IPS DF 4.7 (cell line): ENCODE results near the gene SMAD1.
"Not testable (repeated sequence)": the region's sequence is repeated elsewhere in the genome, so short reads cannot be mapped to it uniquely, and the experiment has no call there.

Experiments
- DNase-seq: peaks from one replicate; pipeline ENCODE4 v3.0.0-alpha.2; 2013; ENCODE audit warnings: low spot score; ENCODE audit errors: extremely low read depth

The SMAD1 gene

DNA sequence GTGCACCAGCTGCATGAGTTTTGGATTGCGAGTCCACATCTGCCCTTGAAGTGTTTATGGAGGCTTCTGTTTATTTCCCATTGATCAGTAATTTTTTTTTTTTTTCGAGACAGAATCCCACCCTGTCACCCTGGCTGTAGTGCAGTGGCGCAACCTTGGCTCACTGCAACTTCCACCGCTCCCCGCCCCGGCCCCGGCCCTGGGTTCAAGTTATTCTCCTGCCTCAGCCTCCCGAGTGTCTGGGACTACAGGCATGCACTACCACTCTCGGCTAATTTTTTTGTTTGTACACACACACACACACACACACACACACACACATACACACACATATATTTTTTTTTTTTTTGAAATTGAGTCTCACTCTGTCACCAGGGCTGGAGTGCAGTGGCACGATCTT is 46.1 kb downstream of the SMAD1 start:
- DNase-seq: no peak

DNA sequence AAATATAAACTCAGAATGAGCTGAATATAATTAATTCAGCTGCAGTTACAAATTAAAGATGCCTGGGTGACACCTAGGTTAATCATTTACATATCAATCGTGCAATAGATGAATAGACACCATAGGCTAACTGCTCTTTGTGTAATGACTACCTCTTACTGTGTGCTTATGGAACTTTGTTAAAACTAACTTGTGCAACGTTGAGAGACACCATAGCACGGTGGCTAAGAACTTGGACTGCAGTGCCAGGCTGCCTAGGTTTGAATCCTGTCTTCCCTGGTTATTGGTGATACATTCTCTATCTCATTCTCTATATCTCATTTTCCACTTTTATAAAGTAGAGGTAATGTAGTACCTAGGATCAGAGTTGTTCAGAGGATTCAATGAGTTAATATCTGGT is 46.9 kb downstream of the SMAD1 start:
- DNase-seq: no peak

DNA sequence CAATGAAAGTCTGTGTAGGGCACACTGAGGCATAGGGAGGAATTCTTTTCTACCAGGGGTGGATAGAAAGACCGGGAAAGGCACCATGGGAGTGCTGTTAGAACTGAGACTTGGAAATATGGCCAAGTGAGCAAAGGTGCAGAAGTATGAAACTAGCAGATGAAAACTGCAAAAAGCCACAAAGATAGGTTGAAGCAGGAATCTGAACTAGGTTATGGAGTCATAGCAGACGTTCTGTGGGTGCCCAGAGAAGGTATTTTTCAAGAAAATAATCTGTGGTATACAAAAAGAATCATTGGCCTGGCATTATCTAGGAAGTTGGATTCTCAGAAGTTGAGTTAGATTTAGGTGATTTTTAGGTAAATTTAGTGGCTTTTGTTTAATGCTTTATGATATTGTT is 48.5 kb downstream of the SMAD1 start:
- DNase-seq: no peak

DNA sequence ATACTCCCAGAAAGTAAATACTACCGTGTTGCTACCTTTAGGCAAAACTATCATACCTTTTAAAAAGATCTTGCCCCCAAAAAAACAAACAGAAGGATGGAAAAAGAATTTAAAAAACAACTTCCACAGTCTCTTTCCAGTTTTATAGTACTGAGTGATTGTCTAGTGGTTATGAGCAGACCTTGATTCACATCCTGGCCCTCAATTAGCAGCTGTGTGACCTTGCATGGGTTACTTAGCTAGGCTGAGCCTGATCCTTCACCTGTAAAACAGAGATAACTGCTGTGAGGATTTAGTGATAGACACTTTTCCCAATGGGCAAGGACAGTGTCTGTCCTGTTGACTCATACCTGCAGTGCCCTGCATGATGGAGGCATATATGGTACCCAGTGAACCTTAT is 49.0 kb downstream of the SMAD1 start:
- no peak for DNase-seq

DNA sequence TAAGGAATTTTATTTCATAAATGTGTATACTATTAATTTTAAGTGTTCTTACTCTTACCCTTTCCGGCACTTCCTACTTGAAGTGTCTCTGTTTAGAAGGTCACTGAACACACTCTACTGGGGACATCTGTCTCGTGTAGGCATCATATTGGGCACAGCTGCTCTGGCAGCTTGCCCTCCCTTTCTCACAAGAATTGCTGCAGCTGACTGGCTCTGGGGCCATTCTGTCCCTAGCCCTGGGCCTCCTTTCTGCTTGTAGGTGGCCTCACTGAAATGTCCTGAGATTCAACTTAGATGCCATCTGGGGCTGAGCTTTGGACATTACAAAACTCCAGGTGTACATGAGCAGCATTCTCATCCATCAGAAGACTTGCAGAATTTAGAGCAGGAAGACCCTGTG is 49.6 kb downstream of the SMAD1 start:
- no peak for DNase-seq

DNA sequence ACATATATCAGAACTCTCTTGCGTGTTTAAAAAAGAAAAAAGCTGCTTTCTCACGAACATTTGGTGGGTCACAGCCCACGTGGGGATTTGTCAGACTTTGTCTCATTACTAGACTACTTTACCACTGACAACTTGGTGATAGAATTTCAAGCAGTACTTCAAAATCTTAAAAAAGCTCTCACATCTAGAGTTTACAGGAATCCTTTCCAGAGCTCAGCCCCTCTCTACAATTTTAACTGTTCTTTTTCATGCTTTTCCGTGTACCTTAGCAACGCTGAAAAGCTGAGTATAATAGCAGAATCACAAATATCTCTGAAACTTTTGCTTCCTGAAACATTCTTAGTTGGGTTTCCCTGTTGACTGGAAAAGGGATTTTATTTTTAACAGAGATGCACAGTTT is 50.2 kb downstream of the SMAD1 start:
- DNase-seq: no peak

DNA sequence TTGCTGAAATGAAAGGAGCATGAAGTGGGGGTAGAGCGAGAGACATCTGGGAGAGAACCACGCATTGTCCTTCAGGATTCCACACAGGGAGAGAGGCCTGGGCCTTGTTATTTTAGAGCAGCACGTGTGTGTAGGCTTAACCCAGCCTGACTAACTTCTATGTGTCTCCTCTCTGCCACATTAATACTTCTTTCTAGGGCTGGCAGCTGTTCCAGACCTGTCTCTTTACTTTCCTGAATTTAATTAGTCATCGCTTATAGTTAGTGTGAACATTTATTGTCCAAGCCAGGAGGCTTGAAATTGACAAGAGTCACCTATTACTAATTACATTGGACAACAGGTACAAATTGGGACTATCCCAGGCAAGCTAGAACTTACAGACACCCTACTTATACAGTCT is 51.3 kb downstream of the SMAD1 start:
- DNase-seq: no peak

DNA sequence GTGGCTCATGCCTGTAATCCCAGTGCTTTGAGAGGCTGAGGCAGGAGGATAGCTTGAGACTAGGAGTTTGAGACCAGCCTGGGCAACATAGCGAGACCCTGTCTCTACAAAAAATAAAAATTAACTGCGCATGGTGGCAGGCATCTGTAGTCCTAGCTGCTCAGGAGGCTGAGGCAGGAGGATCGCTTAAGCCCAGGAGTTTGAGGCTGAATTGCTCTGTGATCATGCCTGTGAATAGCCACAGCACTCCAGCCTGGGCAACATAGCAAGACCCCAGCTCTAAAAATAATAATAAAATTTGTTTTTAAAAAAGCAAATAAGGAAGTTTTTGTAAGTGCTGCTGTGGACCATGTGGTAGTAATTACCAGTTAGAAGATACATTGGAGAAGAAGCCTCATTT is 51.8 kb downstream of the SMAD1 start:
- not testable (repeated sequence) for DNase-seq

DNA sequence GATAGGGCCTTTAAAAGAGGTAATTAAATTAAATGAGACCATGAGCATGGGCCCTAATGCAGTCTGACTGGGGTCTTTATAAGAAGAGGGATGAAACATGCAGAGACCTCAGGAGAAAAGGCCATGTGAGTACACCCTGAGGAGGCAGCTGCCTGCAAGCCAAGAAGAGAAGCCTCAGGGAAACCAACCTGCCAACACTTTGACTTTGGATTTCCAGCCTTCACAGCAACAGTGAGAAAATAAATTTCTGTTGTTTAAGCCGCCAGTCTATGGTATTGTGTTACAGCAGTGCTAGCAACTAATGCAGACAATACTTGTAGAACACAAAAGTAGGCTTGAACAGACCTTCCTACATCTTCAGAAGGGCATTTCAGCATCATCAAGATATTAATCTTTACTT is 52.3 kb downstream of the SMAD1 start:
- no peak for DNase-seq

DNA sequence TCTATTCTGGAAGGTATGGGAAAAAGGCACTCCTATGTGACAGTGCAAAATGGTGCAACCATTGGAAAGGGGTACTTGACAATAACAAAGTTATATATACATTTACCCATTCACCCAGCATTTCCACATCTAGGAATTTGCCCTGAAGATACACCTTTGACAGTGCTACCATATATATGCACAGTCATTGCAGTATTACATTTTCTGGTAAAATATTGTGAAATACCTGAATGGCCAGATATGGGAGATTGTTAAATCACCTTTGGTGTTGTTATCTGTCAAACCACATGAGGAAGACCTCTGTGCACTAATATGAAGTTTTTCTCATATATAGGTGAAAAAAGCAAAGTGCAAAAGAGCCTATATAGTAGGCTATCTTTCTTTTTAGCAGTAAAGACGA is 53.5 kb downstream of the SMAD1 start:
- no peak for DNase-seq

DNA sequence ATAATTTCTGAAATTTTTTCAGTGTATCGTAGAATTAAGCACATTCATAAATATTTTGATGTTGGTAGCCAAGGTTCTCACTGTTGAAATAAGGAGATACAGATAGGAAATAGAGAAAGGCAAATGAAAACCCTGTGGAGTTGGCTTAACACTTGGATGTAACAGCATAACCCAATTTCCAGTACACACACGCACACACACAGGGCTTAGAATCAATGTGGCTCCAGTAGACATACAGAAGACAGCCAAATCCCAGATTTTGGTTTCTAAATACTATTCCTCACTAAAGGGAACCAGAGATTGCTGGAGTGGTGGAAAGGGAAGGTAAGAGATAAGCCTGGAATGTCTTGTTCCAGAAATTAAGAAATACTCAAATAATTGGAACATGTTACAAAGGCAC is 54.4 kb downstream of the SMAD1 start:
- DNase-seq: no peak

DNA sequence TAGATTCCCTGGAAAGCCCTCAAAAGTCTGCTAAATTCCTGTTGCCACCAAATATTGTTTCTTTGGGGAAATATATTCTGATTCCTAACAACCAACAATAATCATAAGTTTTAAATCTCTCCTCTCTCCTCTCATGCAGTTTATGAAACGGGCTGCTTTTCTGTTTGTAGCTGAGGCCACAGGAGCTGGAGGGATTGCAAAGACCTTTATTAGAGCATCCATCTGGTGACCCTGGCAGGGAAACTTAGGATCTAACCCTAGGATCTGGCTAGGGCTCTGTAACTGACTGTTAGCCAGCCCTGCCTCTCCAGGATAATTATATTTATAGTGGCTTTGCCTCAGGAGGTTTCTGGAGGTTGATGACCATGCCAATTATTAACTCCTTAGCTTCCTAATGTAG is 56.9 kb downstream of the SMAD1 start:
- no peak for DNase-seq

DNA sequence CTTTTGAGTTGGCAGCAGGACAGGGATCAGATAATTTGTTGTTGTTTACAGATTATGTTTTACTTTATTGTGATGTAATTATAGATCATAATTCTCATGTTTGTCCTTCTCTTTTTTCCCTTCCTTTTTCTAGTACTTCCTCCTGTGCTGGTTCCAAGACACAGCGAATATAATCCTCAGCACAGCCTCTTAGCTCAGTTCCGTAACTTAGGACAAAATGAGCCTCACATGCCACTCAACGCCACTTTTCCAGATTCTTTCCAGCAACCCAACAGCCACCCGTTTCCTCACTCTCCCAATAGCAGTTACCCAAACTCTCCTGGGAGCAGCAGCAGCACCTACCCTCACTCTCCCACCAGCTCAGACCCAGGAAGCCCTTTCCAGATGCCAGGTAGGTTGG is 58.0 kb downstream of the SMAD1 start:
- no peak for DNase-seq

DNA sequence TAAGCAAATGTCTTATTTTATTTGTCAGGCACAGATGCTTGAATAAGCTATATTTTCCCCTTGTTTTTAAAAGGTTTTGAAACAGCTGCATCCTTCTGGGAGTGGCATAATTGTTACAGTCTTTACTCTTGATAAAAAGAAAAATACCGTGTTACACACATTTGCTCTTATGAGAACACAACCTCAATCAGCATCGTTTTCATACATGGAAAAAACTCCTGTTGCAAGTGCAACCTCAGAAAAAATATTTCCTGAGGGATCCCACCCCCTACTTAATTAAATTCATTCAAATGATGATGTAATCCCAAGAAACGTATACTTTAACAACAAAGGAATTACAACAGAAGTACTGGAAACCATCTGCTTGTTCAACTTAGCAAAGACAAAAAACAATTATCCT is 58.6 kb downstream of the SMAD1 start:
- DNase-seq: no peak

DNA sequence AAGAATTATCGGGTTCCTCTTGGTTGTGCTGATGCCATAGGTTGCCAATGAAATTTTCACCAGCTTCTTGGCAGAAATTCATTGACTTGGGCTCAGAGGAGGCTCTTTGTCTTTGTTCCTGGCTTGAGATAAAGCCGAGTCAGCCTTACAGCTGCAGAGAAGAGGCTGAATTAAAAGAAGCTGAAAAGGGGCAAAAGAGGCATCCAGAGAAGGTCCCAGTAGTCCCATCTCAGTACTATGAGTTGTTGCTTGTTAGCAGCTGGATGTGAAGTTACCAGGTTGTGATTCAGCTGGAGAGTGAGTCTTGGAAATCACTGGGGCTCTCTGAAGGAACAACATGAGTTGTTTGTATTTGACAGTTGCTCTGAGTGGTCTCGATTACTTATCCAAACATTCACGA is 59.7 kb downstream of the SMAD1 start:
- no peak for DNase-seq

DNA sequence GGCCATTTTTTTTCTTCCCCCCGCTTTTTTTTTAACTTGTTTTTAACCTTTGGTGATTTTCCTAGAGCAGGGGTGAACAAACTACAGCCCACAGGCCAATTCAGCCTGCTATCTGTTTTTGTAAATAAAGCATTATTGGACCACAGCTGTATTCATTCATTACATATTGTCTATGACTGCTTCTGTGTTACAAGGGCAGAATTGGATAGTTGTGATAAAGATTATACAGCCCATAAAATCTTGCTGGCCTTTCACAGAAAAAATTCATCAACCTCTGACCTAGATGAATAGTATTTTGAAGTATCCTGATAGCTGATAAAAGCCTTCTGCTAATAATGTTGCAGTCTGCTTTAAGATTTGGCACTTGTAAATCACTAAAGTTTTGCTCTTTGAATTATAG is 63.4 kb downstream of the SMAD1 start:
- no peak for DNase-seq

DNA sequence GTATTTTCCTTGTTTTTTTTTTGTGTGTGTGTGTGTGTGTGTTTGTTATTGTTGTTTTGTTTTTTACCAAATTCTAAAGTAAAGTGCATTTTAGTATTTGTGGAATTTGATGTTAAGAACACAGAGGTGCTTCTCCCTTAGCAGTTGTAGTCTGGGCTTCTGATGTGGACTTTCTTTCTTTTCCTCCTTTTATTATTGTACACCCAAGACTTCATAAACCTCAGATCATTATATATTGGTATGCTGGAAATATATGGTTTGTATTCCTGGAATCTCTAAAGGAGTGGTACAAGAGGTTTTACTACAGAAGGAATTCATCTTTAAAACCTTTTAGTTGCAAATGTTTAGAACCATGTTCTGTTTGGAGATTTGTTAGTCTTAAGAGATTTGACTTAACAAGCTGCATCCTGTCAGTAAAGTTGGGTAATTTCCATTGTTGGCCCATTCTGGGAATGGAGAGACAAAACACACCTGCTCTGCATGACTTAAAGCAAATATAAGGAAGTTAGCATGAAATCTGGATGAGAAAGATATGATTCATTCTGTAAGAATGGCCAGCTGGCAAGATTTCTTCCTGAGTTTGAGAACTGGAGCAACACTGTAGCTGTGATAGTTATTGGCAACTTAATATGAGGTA is 64.0 kb downstream of the SMAD1 start:
- no peak for DNase-seq

DNA sequence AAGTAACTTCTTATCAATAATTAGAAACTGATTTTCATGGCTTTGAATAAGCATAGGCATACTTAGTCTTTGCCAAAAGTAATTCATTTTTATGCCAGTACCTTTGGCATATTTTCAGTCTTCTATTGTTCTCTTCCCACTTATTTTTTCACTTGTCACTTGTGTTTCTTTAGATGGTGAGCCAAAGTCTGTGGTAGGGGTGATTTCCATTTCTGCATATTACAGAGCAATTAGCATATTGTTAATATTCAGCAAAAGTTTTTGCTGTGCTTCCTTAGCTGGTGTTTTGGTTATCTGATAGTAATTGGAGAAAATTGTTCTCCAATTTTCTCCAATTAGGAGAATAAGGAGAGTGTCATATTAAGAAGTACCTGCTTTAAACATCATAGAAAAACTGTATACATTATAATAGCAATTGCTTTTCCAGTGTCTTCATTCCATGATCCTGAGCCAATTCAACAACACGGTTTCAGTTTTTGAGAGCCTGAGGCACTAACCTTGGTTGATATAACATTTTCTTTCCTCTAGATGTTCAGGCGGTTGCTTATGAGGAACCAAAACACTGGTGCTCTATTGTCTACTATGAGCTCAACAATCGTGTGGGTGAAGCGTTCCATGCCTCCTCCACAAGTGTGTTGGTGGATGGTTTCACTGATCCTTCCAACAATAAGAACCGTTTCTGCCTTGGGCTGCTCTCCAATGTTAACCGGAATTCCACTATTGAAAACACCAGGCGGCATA is 64.7 kb downstream of the SMAD1 start:
- no peak for DNase-seq

DNA sequence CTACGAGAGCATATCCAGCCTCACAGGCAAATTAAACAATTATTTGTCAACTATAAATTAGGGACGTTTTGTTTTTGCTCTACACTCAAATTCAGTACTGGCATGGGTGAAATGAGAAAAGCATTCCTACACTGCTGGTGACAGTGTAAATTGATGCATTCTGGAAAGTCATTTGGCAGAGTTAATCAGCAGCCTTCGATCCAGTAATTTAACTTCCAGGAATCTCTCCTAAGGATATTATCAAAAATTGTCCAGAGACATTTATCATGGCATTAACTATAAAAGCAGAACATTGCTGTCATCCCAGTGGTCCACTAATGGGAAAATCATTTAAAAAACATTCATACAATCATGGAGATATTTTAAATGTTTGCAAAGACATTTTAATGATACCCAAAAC is 70.0 kb downstream of the SMAD1 start:
- DNase-seq: no peak

DNA sequence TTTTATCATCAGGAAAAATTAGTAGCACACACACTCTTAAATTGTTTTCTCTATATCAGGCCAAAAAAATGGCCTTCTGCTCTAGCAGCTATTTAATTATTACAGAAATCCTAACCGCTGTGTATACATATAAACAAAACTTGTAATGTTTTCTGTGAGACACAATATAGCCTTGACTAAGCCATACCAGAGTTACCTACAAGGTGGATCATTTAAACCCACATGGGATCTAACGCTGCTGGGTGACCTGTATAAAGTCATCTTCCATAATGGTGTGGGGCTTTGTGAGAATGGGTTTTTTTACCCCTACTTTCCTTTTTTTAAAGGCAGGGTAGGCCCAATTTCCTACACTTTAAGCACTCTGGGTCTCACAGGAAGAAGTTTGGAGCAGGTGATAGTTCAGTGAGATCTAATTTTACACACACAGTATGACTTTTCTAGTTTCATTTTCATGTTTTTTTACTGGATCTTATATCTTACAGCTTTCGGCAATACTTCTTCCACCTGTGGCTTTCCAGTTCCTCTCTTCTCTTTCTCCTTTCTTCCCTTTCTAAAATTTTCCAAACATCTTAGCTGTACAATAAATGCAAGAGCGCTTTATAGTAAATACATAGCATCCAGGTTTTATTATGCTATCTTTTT is 70.6 kb downstream of the SMAD1 start:
- DNase-seq: no peak

DNA sequence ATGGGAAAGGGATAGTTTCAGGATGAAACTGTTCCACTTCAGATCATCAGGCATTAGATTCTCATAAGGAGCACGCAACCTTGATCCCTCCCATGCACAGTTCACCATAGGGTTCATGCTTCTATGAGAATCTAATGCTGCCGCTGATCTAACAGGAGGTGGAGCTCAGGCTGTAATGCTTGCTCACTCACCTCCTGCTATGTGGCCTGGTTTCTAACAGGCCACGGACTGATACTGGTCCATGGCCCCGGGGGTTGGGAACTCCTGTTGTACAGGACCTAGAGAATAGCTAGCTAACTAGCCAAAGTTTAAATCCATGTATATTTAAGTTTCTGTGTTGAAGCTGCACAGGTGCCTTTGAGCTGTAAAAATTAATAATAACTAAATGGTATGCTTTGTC is 71.7 kb downstream of the SMAD1 start:
- no peak for DNase-seq

DNA sequence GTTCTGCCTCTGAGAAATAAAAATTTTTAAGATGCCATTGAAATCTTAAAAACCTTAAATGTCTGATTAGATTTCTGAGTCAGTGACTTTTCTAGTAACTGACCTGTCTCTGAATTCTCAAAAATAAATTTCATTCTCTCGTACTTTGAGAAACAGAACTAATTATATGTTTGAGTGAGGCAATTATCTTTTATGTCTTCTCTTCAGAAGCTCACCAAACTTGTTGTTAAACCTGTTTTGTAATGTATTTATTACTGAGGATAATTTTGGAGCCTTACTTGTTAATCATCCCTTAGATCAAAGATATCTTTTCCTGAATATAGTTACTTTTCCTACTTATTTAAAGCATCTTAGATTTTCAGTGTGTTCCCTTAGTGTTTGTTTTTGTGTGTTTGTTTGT is 73.0 kb downstream of the SMAD1 start:
- no peak for DNase-seq

DNA sequence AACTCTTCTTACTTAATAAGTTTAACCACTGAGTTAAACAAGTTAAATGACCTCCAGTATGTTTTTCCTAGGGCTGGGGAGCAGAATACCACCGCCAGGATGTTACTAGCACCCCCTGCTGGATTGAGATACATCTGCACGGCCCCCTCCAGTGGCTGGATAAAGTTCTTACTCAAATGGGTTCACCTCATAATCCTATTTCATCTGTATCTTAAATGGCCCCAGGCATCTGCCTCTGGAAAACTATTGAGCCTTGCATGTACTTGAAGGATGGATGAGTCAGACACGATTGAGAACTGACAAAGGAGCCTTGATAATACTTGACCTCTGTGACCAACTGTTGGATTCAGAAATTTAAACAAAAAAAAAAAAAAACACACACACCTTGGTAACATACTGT is 76.1 kb downstream of the SMAD1 start:
- DNase-seq: peak; percentile 19
